GM18526 (cell line): ENCODE results near the gene GPAT3.

ENCODE experiments used
- POLR2A ChIP-seq: IDR thresholded peaks from 3 replicates; pipeline ENCODE4 v1.6.1; 2011; ENCODE audit not compliant: insufficient read length; ENCODE audit errors: extremely low read depth

The GPAT3 gene

GRCh38 chr4:83617371-83618035, 81.6 kb downstream of the GPAT3 start:
- no peak for TF ChIP-seq POLR2A

- no peak for TF ChIP-seq POLR2A
Observed at GRCh38 chr4:83618431-83618830, 82.5 kb downstream of the GPAT3 start.

DNA sequence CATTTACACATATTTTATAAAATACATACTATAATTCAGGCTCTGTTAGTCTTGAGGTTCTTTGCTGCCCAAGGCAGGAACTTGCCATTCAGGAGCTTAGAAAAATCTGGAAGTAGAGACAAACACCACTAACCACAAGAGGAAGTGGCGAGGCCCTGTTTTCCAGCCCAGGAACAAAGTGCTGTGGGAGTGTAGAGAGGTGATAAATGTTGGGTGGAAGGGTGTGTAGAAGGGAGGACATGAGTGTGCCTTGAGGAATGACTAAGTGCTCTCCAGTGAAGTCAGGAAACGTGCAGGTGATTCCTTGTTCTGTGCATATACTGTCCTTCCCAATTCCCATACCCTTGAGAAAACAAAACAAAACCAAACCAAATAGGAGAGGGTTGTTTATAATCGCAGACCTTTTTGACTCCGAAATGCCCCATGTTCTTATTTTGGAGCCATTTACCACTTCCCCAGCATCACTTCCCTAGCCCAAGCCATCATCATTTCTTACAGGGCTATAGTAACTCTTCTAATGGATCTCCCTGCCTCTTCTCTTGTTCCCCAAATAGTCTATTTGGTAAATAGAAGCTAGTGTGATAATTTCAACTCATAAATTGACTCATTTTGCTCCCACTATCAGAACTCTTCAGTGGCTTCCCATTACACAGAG, 83.2 kb downstream of the GPAT3 start:
- TF ChIP-seq POLR2A, result no peak

- no peak for TF ChIP-seq POLR2A
Observed at GRCh38 chr4:83625821-83626220, 89.9 kb downstream of the GPAT3 start.

- no peak for TF ChIP-seq POLR2A
Observed at GRCh38 chr4:83626245-83626836, 90.4 kb downstream of the GPAT3 start.

DNA sequence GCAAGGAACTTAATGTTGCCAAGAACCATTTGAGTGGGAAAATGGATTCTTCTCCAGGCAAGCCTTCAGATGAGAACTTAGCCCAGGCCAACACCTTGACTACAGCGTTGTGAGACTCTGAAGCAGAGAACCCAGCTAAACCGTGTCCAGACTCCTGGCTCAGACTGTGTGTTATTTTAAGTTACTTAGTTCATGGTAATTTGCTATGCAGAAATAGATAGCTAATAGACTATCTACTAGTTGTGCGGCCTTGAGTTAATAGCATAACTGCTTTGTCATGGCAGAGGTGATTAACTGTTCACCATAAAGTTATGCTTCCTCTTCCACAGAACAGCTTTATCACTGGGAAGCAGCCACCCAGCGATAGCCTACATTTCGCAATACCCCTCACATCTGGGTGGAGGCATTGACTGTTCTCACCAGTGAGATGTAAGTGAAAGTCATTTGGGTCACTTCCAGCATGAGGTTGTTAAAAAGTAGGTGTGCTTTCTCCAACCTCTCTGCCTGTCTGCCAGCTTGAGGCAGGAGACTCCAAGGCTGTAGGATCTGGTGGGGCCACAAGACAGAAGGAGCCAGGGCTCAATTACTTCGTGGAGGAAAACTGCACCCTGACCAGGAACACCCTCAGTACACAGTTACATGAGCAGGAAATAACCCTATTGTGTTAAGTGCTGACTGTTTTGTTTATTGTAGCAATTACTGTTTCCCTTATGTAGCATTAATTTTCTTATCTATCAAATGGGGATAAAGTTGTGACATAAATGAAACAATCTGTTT, 94.2 kb downstream of the GPAT3 start:
- TF ChIP-seq POLR2A, result no peak

- TF ChIP-seq POLR2A, result no peak
Observed at GRCh38 chr4:83631066-83631465, 95.2 kb downstream of the GPAT3 start.

GRCh38 chr4:83636930-83637329, 101.0 kb downstream of the GPAT3 start:
- TF ChIP-seq POLR2A, result no peak

- TF ChIP-seq POLR2A, result no peak
Observed at GRCh38 chr4:83639849-83640493, 104.1 kb downstream of the GPAT3 start.

DNA sequence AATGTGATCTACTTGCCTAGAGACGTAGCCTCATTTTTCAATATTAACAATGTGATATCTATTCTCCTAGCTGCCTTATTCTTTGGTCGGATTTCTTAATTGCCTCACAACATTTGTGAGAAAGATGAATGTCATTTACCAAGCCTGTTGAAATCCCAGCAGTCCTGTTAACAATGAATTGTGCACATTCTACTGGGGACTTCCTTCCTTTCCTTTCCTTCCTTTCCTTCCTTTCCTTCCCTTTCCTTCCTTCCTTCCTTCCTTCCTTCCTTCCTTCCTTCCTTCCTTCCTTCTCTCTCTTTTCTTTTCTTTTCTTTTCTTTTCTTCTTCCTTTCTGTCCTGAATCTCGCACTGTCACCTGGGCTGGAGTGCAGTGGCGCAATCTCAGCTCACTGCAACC, 107.1 kb downstream of the GPAT3 start:
- TF ChIP-seq POLR2A, result no peak

GRCh38 chr4:83644677-83645659, 109.1 kb downstream of the GPAT3 start:
- TF ChIP-seq POLR2A, result no peak

DNA sequence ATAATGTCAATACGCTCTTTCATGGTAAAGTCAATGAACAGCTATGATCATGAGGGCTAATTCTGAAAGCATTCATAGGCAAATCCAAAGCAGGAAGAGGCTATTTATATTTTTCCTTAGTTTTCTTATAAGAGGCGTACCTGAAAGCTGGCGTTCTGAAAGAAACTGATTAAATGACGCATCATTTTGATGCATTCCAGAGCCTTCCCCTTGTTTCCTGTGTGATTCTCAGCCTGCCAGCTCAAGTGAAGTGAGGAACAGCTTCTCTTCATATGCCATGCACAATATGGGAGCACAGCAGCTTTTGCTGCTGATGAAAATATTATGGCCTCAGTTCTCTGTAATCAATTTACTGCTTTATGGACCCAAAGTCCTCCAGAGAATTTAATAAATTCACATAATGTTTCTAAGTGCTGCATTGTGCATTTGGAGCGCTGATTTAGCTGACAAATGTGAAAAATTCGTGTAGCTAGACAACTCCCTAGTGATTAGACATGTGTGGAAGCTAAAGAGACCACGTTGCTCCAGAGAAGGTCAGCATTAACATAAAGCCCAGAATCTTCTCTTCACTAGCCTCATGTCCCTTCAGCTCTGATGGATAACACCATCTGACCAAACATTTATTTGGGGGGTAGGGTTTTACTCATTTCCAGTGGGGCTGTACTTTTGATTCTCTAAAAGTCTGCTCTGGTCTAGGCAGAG, 110.8 kb downstream of the GPAT3 start:
- TF ChIP-seq POLR2A, result no peak

GRCh38 chr4:83651846-83652245, 115.9 kb downstream of the GPAT3 start:
- TF ChIP-seq POLR2A, result no peak
